Aortic smooth muscle cell (primary cell): ENCODE results near the gene VSIG4. TPM values are rescaled to one million over a fixed set of nuclear protein-coding genes. Genes with fewer than 3 reads are reported as not detected.

Experiments
- total RNA-seq: library from RNA; depleted of rRNA; stranded (reverse); fragments of >200 nt; gene quantifications from 2 replicates; pipeline ENCODE4 v1.2.3, GENCODE V29; 2014

The VSIG4 gene
- total RNA-seq, result not detected in 2 replicates

GRCh38 chrX:66039944-66040343 is at the start of gene VSIG4:
TSS of gene VSIG4 (minus strand) at chrX:66040080. CDS start at chrX:66039998, 82 bp downstream.

Other genes with a start within 250 kb of the VSIG4 start
- gene HEPH, start 124.2 kb upstream of the VSIG4 start, total RNA-seq, result 110 and 124 TPM in 2 replicates